Measurements from ENCODE around the gene USP4. TPM values are rescaled to one million over a fixed set of nuclear protein-coding genes. Genes with fewer than 3 reads are reported as not detected.

The USP4 gene
- total and polyA plus RNA-seq, 2 of the 13 experiments (the other 11 are each of a cell fraction or from before 2014, with no cell fraction given), result 9.2 to 20.8 TPM

DNA sequence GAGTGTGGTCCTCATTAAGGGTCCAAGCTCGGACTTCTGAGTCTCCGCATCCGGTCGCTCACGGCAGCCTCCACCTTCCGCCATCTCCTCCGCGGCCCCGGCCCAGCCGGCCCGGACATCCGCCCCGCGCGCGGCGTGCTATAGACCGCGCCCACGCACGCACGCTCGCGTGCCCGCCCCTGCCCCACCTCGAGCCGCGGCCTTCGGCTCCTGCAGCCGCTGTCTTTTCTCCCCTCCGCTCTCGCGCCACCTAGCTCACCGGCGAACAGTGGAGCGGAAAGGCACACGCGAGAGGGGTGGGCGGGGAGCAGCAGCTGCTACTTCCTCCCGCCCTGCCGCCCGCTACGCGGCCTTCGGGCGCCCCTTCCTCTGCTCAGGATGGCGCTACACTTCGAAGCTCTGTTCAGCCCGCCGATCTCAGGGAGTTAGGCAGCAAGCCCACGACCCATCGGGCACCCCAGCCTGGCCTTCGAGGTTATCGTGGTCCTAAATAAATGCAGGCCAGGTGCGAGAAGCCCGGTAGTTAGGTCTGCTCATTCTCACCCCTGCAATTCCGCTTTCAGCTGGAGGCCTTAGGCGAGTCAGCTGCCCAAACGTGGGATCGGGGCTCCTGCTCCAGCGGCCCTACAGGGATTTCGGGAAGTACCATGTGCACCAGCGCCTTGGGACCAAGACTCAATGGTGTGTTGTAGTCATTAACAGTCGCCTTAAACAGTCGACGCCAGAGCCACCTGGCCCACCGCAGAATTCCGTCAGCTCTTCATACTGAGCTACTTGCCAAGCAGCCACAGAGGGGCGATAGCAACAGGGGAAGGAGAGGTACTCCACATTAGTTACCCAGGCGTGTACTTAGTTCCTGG lies at the start of gene USP4 (continued):
- TF ChIP-seq, protein P1, sequence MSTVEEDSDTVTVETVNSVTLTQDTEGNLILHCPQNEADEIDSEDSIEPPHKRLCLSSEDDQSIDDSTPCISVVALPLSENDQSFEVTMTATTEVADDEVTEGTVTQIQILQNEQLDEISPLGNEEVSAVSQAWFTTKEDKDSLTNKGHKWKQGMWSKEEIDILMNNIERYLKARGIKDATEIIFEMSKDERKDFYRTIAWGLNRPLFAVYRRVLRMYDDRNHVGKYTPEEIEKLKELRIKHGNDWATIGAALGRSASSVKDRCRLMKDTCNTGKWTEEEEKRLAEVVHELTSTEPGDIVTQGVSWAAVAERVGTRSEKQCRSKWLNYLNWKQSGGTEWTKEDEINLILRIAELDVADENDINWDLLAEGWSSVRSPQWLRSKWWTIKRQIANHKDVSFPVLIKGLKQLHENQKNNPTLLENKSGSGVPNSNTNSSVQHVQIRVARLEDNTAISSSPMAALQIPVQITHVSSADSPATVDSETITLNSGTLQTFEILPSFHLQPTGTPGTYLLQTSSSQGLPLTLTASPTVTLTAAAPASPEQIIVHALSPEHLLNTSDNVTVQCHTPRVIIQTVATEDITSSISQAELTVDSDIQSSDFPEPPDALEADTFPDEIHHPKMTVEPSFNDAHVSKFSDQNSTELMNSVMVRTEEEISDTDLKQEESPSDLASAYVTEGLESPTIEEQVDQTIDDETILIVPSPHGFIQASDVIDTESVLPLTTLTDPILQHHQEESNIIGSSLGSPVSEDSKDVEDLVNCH (CRISPR knock-in tag; IDR thresholded peaks at IDR 0.05), result peak; percentile 95
- TF ChIP-seq HCFC1 (IDR thresholded peaks at IDR 0.05; ENCODE audit: low read depth, low read length), result no peak
- TF ChIP-seq JUND (CRISPR knock-in tag; IDR thresholded peaks at IDR 0.05), result no peak; the same call in 1 of the 2 replicates
- TF ChIP-seq, protein P2, sequence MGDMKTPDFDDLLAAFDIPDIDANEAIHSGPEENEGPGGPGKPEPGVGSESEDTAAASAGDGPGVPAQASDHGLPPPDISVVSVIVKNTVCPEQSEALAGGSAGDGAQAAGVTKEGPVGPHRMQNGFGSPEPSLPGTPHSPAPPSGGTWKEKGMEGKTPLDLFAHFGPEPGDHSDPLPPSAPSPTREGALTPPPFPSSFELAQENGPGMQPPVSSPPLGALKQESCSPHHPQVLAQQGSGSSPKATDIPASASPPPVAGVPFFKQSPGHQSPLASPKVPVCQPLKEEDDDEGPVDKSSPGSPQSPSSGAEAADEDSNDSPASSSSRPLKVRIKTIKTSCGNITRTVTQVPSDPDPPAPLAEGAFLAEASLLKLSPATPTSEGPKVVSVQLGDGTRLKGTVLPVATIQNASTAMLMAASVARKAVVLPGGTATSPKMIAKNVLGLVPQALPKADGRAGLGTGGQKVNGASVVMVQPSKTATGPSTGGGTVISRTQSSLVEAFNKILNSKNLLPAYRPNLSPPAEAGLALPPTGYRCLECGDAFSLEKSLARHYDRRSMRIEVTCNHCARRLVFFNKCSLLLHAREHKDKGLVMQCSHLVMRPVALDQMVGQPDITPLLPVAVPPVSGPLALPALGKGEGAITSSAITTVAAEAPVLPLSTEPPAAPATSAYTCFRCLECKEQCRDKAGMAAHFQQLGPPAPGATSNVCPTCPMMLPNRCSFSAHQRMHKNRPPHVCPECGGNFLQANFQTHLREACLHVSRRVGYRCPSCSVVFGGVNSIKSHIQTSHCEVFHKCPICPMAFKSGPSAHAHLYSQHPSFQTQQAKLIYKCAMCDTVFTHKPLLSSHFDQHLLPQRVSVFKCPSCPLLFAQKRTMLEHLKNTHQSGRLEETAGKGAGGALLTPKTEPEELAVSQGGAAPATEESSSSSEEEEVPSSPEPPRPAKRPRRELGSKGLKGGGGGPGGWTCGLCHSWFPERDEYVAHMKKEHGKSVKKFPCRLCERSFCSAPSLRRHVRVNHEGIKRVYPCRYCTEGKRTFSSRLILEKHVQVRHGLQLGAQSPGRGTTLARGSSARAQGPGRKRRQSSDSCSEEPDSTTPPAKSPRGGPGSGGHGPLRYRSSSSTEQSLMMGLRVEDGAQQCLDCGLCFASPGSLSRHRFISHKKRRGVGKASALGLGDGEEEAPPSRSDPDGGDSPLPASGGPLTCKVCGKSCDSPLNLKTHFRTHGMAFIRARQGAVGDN (CRISPR knock-in tag; IDR thresholded peaks at IDR 0.05), result peak; percentile 100
- TF ChIP-seq, protein P3, sequence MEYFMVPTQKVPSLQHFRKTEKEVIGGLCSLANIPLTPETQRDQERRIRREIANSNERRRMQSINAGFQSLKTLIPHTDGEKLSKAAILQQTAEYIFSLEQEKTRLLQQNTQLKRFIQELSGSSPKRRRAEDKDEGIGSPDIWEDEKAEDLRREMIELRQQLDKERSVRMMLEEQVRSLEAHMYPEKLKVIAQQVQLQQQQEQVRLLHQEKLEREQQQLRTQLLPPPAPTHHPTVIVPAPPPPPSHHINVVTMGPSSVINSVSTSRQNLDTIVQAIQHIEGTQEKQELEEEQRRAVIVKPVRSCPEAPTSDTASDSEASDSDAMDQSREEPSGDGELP (IDR thresholded peaks at IDR 0.05; ENCODE audit: borderline replicate concordance, low read depth), result peak; percentile 82
- no peak for TF ChIP-seq NR3C1 (CRISPR knock-in tag; IDR thresholded peaks at IDR 0.05)
- peak; percentile 99 for TF ChIP-seq ZNF776 (CRISPR knock-in tag; IDR thresholded peaks at IDR 0.05)
- TF ChIP-seq, protein P4, sequence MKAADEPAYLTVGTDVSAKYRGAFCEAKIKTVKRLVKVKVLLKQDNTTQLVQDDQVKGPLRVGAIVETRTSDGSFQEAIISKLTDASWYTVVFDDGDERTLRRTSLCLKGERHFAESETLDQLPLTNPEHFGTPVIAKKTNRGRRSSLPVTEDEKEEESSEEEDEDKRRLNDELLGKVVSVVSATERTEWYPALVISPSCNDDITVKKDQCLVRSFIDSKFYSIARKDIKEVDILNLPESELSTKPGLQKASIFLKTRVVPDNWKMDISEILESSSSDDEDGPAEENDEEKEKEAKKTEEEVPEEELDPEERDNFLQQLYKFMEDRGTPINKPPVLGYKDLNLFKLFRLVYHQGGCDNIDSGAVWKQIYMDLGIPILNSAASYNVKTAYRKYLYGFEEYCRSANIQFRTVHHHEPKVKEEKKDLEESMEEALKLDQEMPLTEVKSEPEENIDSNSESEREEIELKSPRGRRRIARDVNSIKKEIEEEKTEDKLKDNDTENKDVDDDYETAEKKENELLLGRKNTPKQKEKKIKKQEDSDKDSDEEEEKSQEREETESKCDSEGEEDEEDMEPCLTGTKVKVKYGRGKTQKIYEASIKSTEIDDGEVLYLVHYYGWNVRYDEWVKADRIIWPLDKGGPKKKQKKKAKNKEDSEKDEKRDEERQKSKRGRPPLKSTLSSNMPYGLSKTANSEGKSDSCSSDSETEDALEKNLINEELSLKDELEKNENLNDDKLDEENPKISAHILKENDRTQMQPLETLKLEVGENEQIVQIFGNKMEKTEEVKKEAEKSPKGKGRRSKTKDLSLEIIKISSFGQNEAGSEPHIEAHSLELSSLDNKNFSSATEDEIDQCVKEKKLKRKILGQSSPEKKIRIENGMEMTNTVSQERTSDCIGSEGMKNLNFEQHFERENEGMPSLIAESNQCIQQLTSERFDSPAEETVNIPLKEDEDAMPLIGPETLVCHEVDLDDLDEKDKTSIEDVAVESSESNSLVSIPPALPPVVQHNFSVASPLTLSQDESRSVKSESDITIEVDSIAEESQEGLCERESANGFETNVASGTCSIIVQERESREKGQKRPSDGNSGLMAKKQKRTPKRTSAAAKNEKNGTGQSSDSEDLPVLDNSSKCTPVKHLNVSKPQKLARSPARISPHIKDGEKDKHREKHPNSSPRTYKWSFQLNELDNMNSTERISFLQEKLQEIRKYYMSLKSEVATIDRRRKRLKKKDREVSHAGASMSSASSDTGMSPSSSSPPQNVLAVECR (CRISPR knock-in tag; IDR thresholded peaks at IDR 0.05; ENCODE audit: borderline replicate concordance), result peak; percentile 94; the same call in 1 of the 2 replicates
- no peak for TF ChIP-seq IKZF1 (IDR thresholded peaks at IDR 0.05)
- TF ChIP-seq ZNF24 (IDR thresholded peaks at IDR 0.05), result no peak
- TF ChIP-seq, protein P5, sequence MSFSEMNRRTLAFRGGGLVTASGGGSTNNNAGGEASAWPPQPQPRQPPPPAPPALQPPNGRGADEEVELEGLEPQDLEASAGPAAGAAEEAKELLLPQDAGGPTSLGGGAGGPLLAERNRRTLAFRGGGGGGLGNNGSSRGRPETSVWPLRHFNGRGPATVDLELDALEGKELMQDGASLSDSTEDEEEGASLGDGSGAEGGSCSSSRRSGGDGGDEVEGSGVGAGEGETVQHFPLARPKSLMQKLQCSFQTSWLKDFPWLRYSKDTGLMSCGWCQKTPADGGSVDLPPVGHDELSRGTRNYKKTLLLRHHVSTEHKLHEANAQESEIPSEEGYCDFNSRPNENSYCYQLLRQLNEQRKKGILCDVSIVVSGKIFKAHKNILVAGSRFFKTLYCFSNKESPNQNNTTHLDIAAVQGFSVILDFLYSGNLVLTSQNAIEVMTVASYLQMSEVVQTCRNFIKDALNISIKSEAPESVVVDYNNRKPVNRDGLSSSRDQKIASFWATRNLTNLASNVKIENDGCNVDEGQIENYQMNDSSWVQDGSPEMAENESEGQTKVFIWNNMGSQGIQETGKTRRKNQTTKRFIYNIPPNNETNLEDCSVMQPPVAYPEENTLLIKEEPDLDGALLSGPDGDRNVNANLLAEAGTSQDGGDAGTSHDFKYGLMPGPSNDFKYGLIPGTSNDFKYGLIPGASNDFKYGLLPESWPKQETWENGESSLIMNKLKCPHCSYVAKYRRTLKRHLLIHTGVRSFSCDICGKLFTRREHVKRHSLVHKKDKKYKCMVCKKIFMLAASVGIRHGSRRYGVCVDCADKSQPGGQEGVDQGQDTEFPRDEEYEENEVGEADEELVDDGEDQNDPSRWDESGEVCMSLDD (CRISPR knock-in tag; IDR thresholded peaks at IDR 0.05; ENCODE audit: borderline replicate concordance), result peak; percentile 82
- peak; percentile 60; the same call in 1 of the 2 replicates for TF ChIP-seq SOX5 (CRISPR knock-in tag; IDR thresholded peaks at IDR 0.05; ENCODE audit: borderline replicate concordance)

Data from HepG2 (cell line).